Measurements from ENCODE around the gene CFAP61. TPM values are rescaled to one million over a fixed set of nuclear protein-coding genes. Genes with fewer than 3 reads are reported as not detected.

Gene CFAP61
- polyA plus RNA-seq, 1 of the 3 experiments (the other 2 are of a cell fraction): 0.26 TPM

Small RNAs within 50 kb of the gene (small RNA-seq; reads per million reads assigned to genes)
- 0 reads per million in 7 experiments for gene RN7SL690P

Other genes starting within 250 kb of the CFAP61 start
- gene NAA20, start 35.2 kb upstream of the CFAP61 start, polyA plus RNA-seq (2012; rRNA removed): 85.0 and 91.8 TPM in 2 replicates
- gene CRNKL1, start 66 bp upstream of the CFAP61 start, polyA plus RNA-seq (2012; rRNA removed): 7.6 and 8.9 TPM in 2 replicates